Measurements from ENCODE around the gene CDK17. TPM values are rescaled to one million over a fixed set of nuclear protein-coding genes. Genes with fewer than 3 reads are reported as not detected.

The CDK17 gene
- total and polyA plus RNA-seq, 2 donors (not counting 1 experiment from before 2014, with no cell fraction given) = 15.6 to 87.8 TPM

DNA sequence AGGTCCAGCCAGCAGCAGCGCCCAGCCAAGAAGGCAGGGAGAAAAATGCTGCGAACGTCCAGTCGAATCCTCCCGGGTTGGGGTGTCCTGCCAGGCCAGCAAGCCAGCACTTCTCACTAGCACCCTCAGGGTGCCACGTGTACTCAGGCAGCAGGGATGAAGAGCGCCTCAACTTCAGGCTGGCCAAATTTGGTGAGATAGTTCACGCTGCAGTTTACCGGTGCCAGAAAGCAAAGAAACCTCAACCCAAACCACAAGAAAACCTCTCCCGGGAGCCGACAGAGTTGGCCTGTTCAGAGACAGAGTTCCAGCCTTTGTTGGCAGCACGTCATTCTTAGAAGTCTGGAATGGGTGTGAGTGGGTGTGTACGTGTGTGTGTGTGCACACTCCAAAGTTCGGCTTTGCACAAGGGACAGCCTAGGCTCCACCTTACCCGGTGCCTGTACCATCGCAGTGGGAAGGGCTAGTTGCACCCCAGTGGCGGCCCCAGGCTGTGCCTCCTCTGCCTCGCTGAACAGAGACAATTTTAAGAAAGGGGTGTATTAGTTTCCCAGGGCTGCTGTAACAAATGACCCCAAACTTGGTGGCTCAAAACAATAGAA lies 163.9 kb downstream of the CDK17 start:
- Mint-ChIP-seq H3K27ac (no peak overlapping the region), H3K4me1 (peaks cover 29% of the 10 kb centered on the region), H3K27me3 (no peaks in the 10 kb centered on the region), H3K9me3 (ENCODE audit: insufficient read depth) (no peaks in the 10 kb centered on the region), H3K4me3 (no peak overlapping the region)
- peaks cover 0 to 5% (median 0%) of the 10 kb centered on the region in 3 donors for H3K9me3 ChIP-seq (ENCODE audit: control extremely low read depth in 1 of 3, control insufficient read depth in 2 of 3, insufficient read depth in 1 of 3, low read length in 2 of 3)
- ChIA-PET POLR2A (no interaction called here), CTCF (interaction anchor here (2.1 kb wide), 1 partner anchor 280 kb away, joined by 5 read pairs; no protein-coding TSS in a partner anchor)
- no peak overlapping the region for H3K4me2 ChIP-seq (replicated peaks; ENCODE audit: low read depth, low read length, poor library complexity, severe bottlenecking)
- peaks cover 87% of the 10 kb centered on the region for H4K20me1 ChIP-seq (ENCODE audit: control insufficient read depth, insufficient read depth, low read length, poor library complexity, severe bottlenecking)
- WGBS (ENCODE audit: insufficient coverage) = 72% methylated on average over 13 of the region's 18 CpGs
- H3K4me3 ChIP-seq (ENCODE audit: control extremely low read depth in 1 of 5, extremely low read depth in 1 of 5, insufficient read depth in 1 of 5, low read depth in 2 of 5, low read length in 4 of 5) = no peak overlapping the region
- H2AFZ ChIP-seq (ENCODE audit: insufficient read depth, low read depth, low read length, poor library complexity, severe bottlenecking) = no peak overlapping the region
- no peak for ATAC-seq (ENCODE audit: low read depth)
- no peak for DNase-seq
- intact Hi-C loops (cut with micrococcal nuclease) = no loop called here
- peaks cover 0 to 39% of the 10 kb centered on the region in 2 experiments for H3K36me3 ChIP-seq (replicated peaks in 1 of 2; ENCODE audit: control extremely low read depth in 1 of 2, control insufficient read depth in 1 of 2, extremely low read depth in 1 of 2, insufficient read depth in 2 of 2, low read length in 1 of 2)
- no peak overlapping the region for H3K9ac ChIP-seq (ENCODE audit: low read length)
- TF ChIP-seq CTCF (IDR thresholded peaks at IDR 0.05) = no peak
- TF ChIP-seq EZH2 (IDR thresholded peaks at IDR 0.05; ENCODE audit: borderline replicate concordance, insufficient read depth, low read depth, low read length, poor library complexity, severe bottlenecking) = no peak
- H3K27me3 ChIP-seq (replicated peaks in 1 of 4; ENCODE audit: control extremely low read depth in 1 of 4, control insufficient read depth in 3 of 4, insufficient read depth in 4 of 4, low read length in 3 of 4) = no peaks in the 10 kb centered on the region
- no peaks in the 10 kb centered on the region for H3K4me1 ChIP-seq (ENCODE audit: control insufficient read depth in 2 of 2, insufficient read depth in 2 of 2, low read length in 2 of 2)
- peaks cover 96% of the 10 kb centered on the region for H3K79me2 ChIP-seq (ENCODE audit: control insufficient read depth, insufficient read depth, low read length)
- no peak overlapping the region for H3K27ac ChIP-seq (ENCODE audit: low read length in 2 of 2)

DNA sequence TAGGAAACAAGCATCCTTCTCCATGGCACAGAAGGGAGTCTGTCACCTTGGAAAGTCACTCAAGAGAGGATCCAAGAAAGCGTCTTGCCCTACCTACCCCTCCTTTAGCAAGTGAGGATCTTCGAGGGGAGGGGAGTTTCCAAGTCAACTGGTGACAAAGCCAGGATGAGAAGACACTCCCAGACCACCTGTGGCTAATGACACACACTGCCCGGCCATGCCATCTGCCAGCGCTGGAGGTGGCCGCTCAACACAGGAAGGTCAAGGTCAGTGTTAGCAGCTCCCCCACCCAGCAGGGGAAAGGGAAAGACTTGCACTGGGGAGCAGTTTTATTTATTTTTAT lies 164.8 kb downstream of the CDK17 start:
- Histone ChIP-seq H3K9ac (ENCODE audit: low read length) (no peak overlapping the region), H4K20me1 (ENCODE audit: control insufficient read depth, insufficient read depth, low read length, poor library complexity, severe bottlenecking) (peaks cover 87% of the 10 kb centered on the region), H2AFZ (ENCODE audit: insufficient read depth, low read depth, low read length, poor library complexity, severe bottlenecking) (no peak overlapping the region), H3K4me1 (ENCODE audit: control insufficient read depth in 2 of 2, insufficient read depth in 2 of 2, low read length in 2 of 2) (no peaks in the 10 kb centered on the region), H3K4me3 (ENCODE audit: control extremely low read depth in 1 of 5, extremely low read depth in 1 of 5, insufficient read depth in 1 of 5, low read depth in 2 of 5, low read length in 4 of 5) (no peak overlapping the region), H3K36me3 (replicated peaks in 1 of 2; ENCODE audit: control extremely low read depth in 1 of 2, control insufficient read depth in 1 of 2, extremely low read depth in 1 of 2, insufficient read depth in 2 of 2, low read length in 1 of 2) (peaks cover 0 to 41% of the 10 kb centered on the region in 2 experiments), H3K4me2 (replicated peaks; ENCODE audit: low read depth, low read length, poor library complexity, severe bottlenecking) (no peak overlapping the region), H3K27ac (ENCODE audit: low read length in 2 of 2) (no peak overlapping the region), H3K79me2 (ENCODE audit: control insufficient read depth, insufficient read depth, low read length) (peaks cover 96% of the 10 kb centered on the region), H3K9me3 (ENCODE audit: control extremely low read depth in 1 of 3, control insufficient read depth in 2 of 3, insufficient read depth in 1 of 3, low read length in 2 of 3) (peaks cover 0 to 5% (median 0%) of the 10 kb centered on the region in 3 donors), H3K27me3 (replicated peaks in 1 of 4; ENCODE audit: control extremely low read depth in 1 of 4, control insufficient read depth in 3 of 4, insufficient read depth in 4 of 4, low read length in 3 of 4) (no peaks in the 10 kb centered on the region)
- peak overlapping the region; percentile 10 for H3K27ac Mint-ChIP-seq
- peaks cover 24% of the 10 kb centered on the region for H3K4me1 Mint-ChIP-seq
- DNase-seq (no peak), ATAC-seq (ENCODE audit: low read depth) (no peak)
- H3K27me3 Mint-ChIP-seq = no peaks in the 10 kb centered on the region
- no peaks in the 10 kb centered on the region for H3K9me3 Mint-ChIP-seq (ENCODE audit: insufficient read depth)
- ChIA-PET CTCF (interaction anchor here (1.4 kb wide), 1 partner anchor 12 kb away, joined by 3 read pairs; no protein-coding TSS in a partner anchor), POLR2A (no interaction called here)
- WGBS (ENCODE audit: insufficient coverage) = 92% methylated on average over 4 of the region's 5 CpGs
- TF ChIP-seq CTCF (IDR thresholded peaks at IDR 0.05) (no peak), EZH2 (IDR thresholded peaks at IDR 0.05; ENCODE audit: borderline replicate concordance, insufficient read depth, low read depth, low read length, poor library complexity, severe bottlenecking) (no peak)
- no peak overlapping the region for H3K4me3 Mint-ChIP-seq
- intact Hi-C loops (cut with micrococcal nuclease) = no loop called here

Data from B cell (primary cell).